HepG2 (cell line): Measurements from ENCODE around the gene HS3ST3B1. TPM values are rescaled to one million over a fixed set of nuclear protein-coding genes. Genes with fewer than 3 reads are reported as not detected.
A peak's percentile ranks its signal among the peaks of the same experiment; 100 is the strongest.

Experiments used
- ATF1 ChIP-seq: IDR thresholded peaks from 2 replicates; pipeline ENCODE4 v1.6.1; 2016; ENCODE audit warnings: mild to moderate bottlenecking, control low read depth
- ELF1 ChIP-seq: sonication (generic); formaldehyde crosslinking; IDR thresholded peaks from 2 replicates; pipeline ENCODE4 v1.4.0; 2020; ENCODE audit warnings: missing genetic modification reagents
- GATAD1 ChIP-seq: IDR thresholded peaks from 2 replicates; pipeline ENCODE4 v1.6.1; 2016; ENCODE audit warnings: missing genetic modification reagents, missing compliant biosample characterization
- KLF15 ChIP-seq: sonication (generic); formaldehyde crosslinking; IDR thresholded peaks from 2 replicates; pipeline ENCODE4 v1.8.1; 2023; ENCODE audit warnings: borderline replicate concordance, mild to moderate bottlenecking, inconsistent platforms, missing genetic modification reagents, mixed read lengths
- MIER3 ChIP-seq: IDR thresholded peaks from 2 replicates; pipeline ENCODE4 v1.6.1; 2016; ENCODE audit warnings: missing compliant biosample characterization, borderline replicate concordance
- MIXL1 ChIP-seq: IDR thresholded peaks from 2 replicates; pipeline ENCODE4 v1.6.1; 2016
- MLXIP ChIP-seq: sonication (generic); formaldehyde crosslinking; IDR thresholded peaks from 2 replicates; pipeline ENCODE4 v1.9.0; 2021; ENCODE audit warnings: missing genetic modification reagents, borderline replicate concordance
- MZF1 ChIP-seq: sonication (generic); formaldehyde crosslinking; IDR thresholded peaks from 2 replicates; pipeline ENCODE4 v1.8.1; 2023; ENCODE audit warnings: mild to moderate bottlenecking, missing genetic modification reagents, borderline replicate concordance
- PHF20 ChIP-seq: sonication (generic); formaldehyde crosslinking; IDR thresholded peaks from 2 replicates; pipeline ENCODE4 v1.5.0; 2020; ENCODE audit warnings: mild to moderate bottlenecking, missing genetic modification reagents
- SNAPC2 ChIP-seq: sonication (generic); formaldehyde crosslinking; IDR thresholded peaks from 2 replicates; pipeline ENCODE4 v1.8.1; 2022; ENCODE audit warnings: mild to moderate bottlenecking, missing genetic modification reagents
- ZBTB42 ChIP-seq: sonication (generic); formaldehyde crosslinking; IDR thresholded peaks from 2 replicates; pipeline ENCODE4 v1.5.0; 2020; ENCODE audit warnings: mild to moderate bottlenecking, missing genetic modification reagents
- ZBTB46 ChIP-seq: sonication (generic); formaldehyde crosslinking; IDR thresholded peaks from 2 replicates; pipeline ENCODE4 v1.4.0; 2020; ENCODE audit warnings: mild to moderate bottlenecking, missing genetic modification reagents, borderline replicate concordance
- ZNF138 ChIP-seq: sonication (generic); formaldehyde crosslinking; IDR thresholded peaks from 2 replicates; pipeline ENCODE4 v1.5.0; 2020; ENCODE audit warnings: mild to moderate bottlenecking, low read depth, missing genetic modification reagents
- ZNF317 ChIP-seq: sonication (generic); formaldehyde crosslinking; IDR thresholded peaks from 2 replicates; pipeline ENCODE4 v1.5.0; 2020; ENCODE audit warnings: mild to moderate bottlenecking, missing genetic modification reagents
- ZNF335 ChIP-seq: sonication (generic); formaldehyde crosslinking; IDR thresholded peaks from 2 replicates; pipeline ENCODE4 v1.4.0; 2020; ENCODE audit warnings: missing genetic modification reagents
- ZNF724P ChIP-seq: sonication (generic); formaldehyde crosslinking; IDR thresholded peaks from 2 replicates; pipeline ENCODE4 v1.8.0; 2022; ENCODE audit warnings: missing genetic modification reagents, borderline replicate concordance
- ZNF737 ChIP-seq: sonication (generic); formaldehyde crosslinking; IDR thresholded peaks from 2 replicates; pipeline ENCODE4 v1.5.0; 2020; ENCODE audit warnings: missing genetic modification reagents, mild to moderate bottlenecking, borderline replicate concordance
- ZSCAN25 ChIP-seq: sonication (generic); formaldehyde crosslinking; IDR thresholded peaks from 2 replicates; pipeline ENCODE4 v1.8.0; 2022; ENCODE audit warnings: mild to moderate bottlenecking, missing genetic modification reagents
- polyA plus RNA-seq, 8 experiments: library from polyadenylated mRNA; depleted of rRNA in 3 of 8; stranded (reverse) in 7 of 8; unstranded in 1 of 8; fragments of >200 nt; fragmentation: Illumina TruSeq in 4 of 8; extraction: Trizol in 4 of 8; gene quantifications; 2 replicates each; pipeline versions ENCODE4 v1.2.1 to v1.2.3, GENCODE V29; 2011 to 2016; ENCODE audit warnings: low read depth in 4 of 8, missing spikeins in 1 of 8, mixed read lengths in 1 of 8; ENCODE audit not compliant: insufficient read depth in 1 of 8
- total RNA-seq, 5 experiments: library from RNA; depleted of rRNA; stranded (reverse); fragments of >200 nt; fragmentation: Illumina TruSeq; extraction: Trizol; gene quantifications; 2 replicates each; pipeline ENCODE4 v1.2.3, GENCODE V29; 2016; ENCODE audit warnings: low read depth in 1 of 5
- TF ChIP-seq, protein P1 (sequence below): sonication (generic); formaldehyde crosslinking; IDR thresholded peaks from 2 replicates; pipeline ENCODE4 v1.4.0; 2020; ENCODE audit warnings: missing genetic modification reagents
- TF ChIP-seq, protein P2 (sequence below): sonication (generic); formaldehyde crosslinking; IDR thresholded peaks from 2 replicates; pipeline ENCODE4 v1.5.1; 2020; ENCODE audit warnings: mild to moderate bottlenecking, missing genetic modification reagents, borderline replicate concordance

HS3ST3B1 gene
- total and polyA plus RNA-seq, 2 of the 13 experiments (the other 11 are each of a cell fraction or from before 2014, with no cell fraction given), result 15.7 to 39.5 TPM

- no peak for TF ChIP-seq KLF15 (CRISPR knock-in tag)
- TF ChIP-seq MIER3 (CRISPR knock-in tag), result no peak
- no peak for TF ChIP-seq ZNF737 (CRISPR knock-in tag)
- no peak for TF ChIP-seq MZF1
- TF ChIP-seq ZNF724P (CRISPR knock-in tag), result no peak
- peak; percentile 49; the same call in 1 of the 2 replicates for TF ChIP-seq MIXL1 (CRISPR knock-in tag)
- TF ChIP-seq ZBTB42, result no peak
- TF ChIP-seq ELF1 (CRISPR knock-in tag), result no peak
- TF ChIP-seq ZNF317 (CRISPR knock-in tag), result no peak
- TF ChIP-seq ZNF335 (CRISPR knock-in tag), result no peak
- no peak for TF ChIP-seq MLXIP (CRISPR knock-in tag)
- 0 out of 2 replicates have a peak, but pooled peaks have one; percentile 39 for TF ChIP-seq GATAD1
- TF ChIP-seq ZNF138 (CRISPR knock-in tag), result no peak
- TF ChIP-seq ZSCAN25 (CRISPR knock-in tag), result no peak
- no peak for TF ChIP-seq ATF1
- no peak for TF ChIP-seq PHF20 (CRISPR knock-in tag)
- TF ChIP-seq, protein P1, sequence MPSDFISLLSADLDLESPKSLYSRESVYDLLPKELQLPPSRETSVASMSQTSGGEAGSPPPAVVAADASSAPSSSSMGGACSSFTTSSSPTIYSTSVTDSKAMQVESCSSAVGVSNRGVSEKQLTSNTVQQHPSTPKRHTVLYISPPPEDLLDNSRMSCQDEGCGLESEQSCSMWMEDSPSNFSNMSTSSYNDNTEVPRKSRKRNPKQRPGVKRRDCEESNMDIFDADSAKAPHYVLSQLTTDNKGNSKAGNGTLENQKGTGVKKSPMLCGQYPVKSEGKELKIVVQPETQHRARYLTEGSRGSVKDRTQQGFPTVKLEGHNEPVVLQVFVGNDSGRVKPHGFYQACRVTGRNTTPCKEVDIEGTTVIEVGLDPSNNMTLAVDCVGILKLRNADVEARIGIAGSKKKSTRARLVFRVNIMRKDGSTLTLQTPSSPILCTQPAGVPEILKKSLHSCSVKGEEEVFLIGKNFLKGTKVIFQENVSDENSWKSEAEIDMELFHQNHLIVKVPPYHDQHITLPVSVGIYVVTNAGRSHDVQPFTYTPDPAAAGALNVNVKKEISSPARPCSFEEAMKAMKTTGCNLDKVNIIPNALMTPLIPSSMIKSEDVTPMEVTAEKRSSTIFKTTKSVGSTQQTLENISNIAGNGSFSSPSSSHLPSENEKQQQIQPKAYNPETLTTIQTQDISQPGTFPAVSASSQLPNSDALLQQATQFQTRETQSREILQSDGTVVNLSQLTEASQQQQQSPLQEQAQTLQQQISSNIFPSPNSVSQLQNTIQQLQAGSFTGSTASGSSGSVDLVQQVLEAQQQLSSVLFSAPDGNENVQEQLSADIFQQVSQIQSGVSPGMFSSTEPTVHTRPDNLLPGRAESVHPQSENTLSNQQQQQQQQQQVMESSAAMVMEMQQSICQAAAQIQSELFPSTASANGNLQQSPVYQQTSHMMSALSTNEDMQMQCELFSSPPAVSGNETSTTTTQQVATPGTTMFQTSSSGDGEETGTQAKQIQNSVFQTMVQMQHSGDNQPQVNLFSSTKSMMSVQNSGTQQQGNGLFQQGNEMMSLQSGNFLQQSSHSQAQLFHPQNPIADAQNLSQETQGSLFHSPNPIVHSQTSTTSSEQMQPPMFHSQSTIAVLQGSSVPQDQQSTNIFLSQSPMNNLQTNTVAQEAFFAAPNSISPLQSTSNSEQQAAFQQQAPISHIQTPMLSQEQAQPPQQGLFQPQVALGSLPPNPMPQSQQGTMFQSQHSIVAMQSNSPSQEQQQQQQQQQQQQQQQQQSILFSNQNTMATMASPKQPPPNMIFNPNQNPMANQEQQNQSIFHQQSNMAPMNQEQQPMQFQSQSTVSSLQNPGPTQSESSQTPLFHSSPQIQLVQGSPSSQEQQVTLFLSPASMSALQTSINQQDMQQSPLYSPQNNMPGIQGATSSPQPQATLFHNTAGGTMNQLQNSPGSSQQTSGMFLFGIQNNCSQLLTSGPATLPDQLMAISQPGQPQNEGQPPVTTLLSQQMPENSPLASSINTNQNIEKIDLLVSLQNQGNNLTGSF (CRISPR knock-in tag), result no peak
- TF ChIP-seq, protein P2, sequence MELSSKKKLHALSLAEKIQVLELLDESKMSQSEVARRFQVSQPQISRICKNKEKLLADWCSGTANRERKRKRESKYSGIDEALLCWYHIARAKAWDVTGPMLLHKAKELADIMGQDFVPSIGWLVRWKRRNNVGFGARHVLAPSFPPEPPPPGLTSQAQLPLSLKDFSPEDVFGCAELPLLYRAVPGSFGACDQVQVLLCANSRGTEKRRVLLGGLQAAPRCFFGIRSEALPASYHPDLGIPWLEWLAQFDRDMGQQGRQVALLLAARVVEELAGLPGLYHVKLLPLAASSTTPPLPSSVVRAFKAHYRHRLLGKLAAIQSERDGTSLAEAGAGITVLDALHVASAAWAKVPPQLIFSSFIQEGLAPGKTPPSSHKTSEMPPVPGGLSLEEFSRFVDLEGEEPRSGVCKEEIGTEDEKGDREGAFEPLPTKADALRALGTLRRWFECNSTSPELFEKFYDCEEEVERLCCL, result no peak
- peak; percentile 25; the same call in 1 of the 2 replicates for TF ChIP-seq SNAPC2 (CRISPR knock-in tag)
- TF ChIP-seq ZBTB46 (CRISPR knock-in tag), result no peak
Observed at GRCh38 chr17:14373614-14374259, 72.9 kb downstream of the HS3ST3B1 start (continued).
